Measurements from ENCODE around the gene YBEY.

The YBEY gene

GRCh38 chr21:46264046-46264689 lies 22.0 kb upstream of the YBEY start:
- in situ Hi-C loops (cut with MboI; ENCODE audit: low sequenced_read_pairs): no loop called here

GRCh38 chr21:46264690-46265144 lies 21.4 kb upstream of the YBEY start:
- in situ Hi-C loops (cut with MboI; ENCODE audit: low sequenced_read_pairs): no loop called here

- in situ Hi-C loops (cut with MboI; ENCODE audit: low sequenced_read_pairs): no loop called here
Observed at GRCh38 chr21:46265736-46266525, 20.2 kb upstream of the YBEY start.

DNA sequence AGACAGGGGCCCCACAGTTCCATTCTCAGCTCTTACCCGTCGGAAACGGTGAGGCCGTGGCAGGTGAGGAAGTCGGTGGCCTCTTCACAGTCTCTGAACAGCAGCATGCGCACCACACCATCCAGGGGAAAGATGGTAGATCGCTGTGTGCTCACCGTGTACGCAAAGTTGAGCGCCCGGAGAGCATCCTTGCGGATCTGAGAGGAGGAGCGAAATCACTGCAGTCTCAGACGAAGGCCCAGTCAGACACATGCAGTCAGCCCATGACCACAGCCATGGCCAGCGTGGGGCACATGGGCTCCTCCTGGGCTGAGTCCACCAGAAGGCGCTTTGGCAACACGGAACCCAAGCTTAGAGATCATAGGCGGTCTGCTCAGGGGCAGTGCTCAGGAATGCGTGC lies 19.2 kb upstream of the YBEY start:
- in situ Hi-C loops (cut with MboI; ENCODE audit: low sequenced_read_pairs): no loop called here

- in situ Hi-C loops (cut with MboI; ENCODE audit: low sequenced_read_pairs): no loop called here
Observed at GRCh38 chr21:46268371-46268770, 17.8 kb upstream of the YBEY start.

GRCh38 chr21:46269466-46269865 lies 16.7 kb upstream of the YBEY start:
- in situ Hi-C loops (cut with MboI; ENCODE audit: low sequenced_read_pairs): no loop called here

- in situ Hi-C loops (cut with MboI; ENCODE audit: low sequenced_read_pairs): no loop called here
Observed at GRCh38 chr21:46273341-46273740, 12.8 kb upstream of the YBEY start.

- in situ Hi-C loops (cut with MboI; ENCODE audit: low sequenced_read_pairs): no loop called here
Observed at GRCh38 chr21:46274797-46275390, 11.2 kb upstream of the YBEY start.

DNA sequence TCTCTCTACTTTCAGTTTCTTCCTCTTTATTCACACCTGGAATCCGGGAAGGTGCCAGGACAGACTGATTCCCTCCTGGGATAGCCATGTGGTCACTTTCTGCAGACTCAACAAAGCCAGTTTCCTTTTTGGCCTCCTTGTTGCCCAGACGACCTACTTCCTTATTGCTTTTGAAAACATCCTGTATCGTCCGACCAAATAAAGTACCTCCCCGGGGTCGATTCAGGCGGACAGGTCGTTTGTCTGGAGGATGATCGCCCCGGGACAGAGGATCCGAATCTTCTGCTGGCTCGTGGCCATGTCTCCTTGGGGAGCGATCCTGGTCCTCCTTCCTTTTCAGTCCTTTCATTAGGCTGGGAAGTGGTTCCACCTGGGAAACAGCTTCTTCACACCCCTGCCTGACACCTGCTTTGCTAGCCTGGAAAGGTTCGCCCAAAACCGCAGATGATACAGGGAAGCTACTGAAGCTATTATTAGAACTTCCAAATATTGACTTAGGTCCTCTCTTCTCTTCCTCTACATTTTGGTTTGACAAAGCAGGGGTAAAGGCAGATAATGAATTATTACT lies 2.0 kb upstream of the YBEY start:
- in situ Hi-C loops (cut with MboI; ENCODE audit: low sequenced_read_pairs): no loop called here

DNA sequence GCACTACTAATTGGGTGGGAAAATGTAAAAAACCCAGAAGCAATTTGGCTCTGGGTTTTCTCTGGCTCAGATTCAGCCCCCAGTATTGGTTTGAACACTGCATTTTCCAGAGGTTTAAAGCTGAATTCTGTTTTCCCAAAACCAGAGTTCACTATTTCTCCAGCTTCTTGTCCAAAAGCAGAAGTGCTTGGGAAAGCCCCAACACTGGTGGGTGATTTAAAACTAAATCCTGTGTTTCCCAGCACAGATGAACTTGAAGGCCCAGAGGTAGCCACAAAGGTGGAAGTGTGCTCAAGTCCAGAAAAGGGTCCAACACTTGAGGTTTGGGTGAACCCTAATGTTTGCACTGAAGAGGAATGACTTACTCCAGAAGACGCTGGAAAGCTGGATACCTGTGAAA lies 1.4 kb upstream of the YBEY start:
- in situ Hi-C loops (cut with MboI; ENCODE audit: low sequenced_read_pairs): no loop called here

DNA sequence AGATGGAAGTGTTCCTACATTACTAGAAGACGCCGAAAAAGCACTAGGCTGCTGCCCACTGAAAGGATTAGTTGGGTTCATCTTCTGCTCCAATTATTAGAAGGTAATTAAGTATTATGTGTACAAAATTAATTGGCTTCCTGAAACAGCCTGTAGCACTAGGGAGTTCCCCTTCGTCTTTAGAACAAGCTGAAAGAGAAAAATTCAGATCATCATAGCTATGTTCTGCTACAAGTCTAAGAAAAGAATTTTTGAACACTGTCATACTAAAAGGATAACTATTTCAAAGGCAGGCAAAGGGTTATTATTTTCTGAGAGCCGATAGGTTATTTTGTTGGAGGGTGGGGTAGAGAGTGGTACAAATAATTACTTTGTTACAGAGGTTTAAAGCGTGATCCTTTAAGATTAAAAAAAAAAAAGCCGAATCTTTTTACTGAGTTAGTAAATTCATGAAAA lies 908 bp upstream of the YBEY start, which contains the start of gene MCM3AP:
TSS of gene MCM3AP (minus strand) at position 406 of the 456 bp plus-strand sequence. CDS start at position 81, 325 bp downstream.
- in situ Hi-C loops (cut with MboI; ENCODE audit: low sequenced_read_pairs): no loop called here

DNA sequence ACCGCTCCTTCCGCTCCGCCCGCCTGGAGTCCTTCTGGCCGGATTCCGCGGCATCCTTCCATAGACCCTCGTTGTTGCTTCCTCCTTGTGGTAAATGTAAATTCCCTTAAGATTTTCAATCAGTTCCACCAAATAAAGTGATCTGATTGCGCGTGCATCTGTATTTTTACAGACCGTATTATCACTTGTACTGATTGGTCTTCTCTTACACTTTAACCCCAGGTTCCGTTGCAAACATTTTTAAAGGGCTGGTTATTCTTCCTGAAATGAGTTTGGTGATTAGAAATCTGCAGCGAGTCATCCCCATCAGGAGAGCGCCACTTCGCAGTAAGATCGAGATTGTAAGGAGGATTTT lies 483 bp downstream of the YBEY start:
- in situ Hi-C loops (cut with MboI; ENCODE audit: low sequenced_read_pairs): no loop called here

GRCh38 chr21:46287541-46287940 lies 1.4 kb downstream of the YBEY start:
- in situ Hi-C loops (cut with MboI; ENCODE audit: low sequenced_read_pairs): no loop called here

DNA sequence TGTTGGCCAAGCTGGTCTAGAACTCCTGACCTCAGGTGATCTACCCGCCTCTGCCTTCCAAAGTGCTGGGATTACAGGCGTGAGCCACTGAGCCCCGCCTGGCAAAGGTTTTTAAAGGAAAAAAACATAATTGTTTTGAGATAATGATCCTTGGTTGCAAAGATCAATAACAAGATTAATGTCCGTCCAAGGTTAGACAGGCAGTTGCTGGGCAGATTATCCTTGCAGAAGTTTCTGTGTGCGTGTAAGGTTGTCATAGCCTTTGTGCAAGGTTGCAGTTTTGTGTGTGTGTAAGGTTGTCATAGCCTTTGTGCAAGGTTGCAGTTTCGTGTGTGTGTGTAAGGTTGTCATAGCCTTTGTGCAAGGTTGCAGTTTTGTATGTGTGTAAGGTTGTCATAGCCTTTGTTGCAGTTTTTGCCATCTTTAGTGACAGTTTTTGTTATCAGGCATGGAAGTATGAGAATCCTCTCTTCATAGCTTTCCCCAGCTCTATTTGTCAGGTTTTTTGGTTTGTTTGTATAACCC lies 3.6 kb downstream of the YBEY start:
- in situ Hi-C loops (cut with MboI; ENCODE audit: low sequenced_read_pairs): no loop called here

GRCh38 chr21:46291561-46291960 lies 5.4 kb downstream of the YBEY start:
- in situ Hi-C loops (cut with MboI; ENCODE audit: low sequenced_read_pairs): no loop called here

DNA sequence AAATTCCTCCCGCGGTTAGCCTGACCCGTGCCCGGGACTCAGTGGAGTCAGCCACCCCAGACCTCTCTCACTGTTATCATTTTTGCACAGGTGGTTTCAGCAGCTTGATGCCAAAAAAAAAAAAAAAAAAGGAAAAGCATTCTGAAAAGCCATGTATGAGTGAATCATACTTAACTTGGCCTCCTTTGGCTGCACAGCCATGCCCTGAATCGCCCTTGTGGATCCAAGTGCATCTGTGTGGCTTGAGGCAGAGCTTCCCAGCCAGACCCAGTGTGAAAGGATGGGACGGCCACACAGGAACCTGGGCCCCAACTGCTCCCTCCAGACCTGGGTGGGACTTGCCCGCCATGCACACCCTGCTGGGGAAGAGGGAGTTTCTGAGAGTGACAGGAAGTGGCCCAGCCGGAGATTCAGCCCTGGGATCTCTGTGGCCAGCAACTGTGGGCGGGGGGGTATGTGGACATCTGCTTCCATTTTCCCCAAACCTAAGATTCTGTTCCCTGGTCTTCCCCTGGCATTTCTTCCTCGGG lies 8.6 kb downstream of the YBEY start:
- in situ Hi-C loops (cut with MboI; ENCODE audit: low sequenced_read_pairs): no loop called here

- in situ Hi-C loops (cut with MboI; ENCODE audit: low sequenced_read_pairs): no loop called here
Observed at GRCh38 chr21:46295177-46295770, 9.1 kb downstream of the YBEY start.

DNA sequence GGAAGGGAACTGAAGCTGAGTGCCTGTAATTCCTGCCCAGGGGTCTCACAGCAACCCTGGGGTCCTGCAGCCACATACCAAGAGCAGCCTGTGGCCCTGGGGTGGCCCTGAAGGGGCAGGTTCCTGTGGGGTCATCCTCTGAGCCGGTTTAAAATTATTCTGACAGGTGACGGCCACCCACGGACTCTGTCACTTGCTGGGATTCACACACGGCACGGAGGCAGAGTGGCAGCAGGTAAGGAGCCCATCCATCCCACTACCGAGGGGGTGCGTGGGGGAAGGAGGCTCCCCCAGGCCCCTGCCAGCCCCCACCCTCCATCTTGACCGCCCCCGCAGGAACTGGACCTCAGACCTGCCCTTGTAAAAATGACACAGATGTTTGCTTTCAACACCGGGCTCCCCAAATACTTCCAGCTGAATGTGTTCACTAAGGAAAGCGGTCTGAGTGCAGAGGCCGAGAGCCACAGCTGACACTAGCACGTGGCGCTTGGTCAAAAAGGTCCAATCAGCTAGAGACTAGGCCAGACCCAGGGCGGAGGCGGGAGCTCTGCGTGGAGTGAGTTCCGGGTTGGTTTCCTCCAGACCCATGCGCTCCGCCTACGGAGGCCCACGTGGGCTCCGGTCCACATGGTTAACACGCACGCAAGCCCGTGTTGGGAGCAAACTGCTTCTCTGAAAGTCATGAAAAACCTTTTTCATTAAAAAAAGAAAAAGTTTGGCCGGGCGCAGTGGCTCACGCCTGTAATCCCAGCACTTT lies 10.0 kb downstream of the YBEY start:
- in situ Hi-C loops (cut with MboI; ENCODE audit: low sequenced_read_pairs): no loop called here

DNA sequence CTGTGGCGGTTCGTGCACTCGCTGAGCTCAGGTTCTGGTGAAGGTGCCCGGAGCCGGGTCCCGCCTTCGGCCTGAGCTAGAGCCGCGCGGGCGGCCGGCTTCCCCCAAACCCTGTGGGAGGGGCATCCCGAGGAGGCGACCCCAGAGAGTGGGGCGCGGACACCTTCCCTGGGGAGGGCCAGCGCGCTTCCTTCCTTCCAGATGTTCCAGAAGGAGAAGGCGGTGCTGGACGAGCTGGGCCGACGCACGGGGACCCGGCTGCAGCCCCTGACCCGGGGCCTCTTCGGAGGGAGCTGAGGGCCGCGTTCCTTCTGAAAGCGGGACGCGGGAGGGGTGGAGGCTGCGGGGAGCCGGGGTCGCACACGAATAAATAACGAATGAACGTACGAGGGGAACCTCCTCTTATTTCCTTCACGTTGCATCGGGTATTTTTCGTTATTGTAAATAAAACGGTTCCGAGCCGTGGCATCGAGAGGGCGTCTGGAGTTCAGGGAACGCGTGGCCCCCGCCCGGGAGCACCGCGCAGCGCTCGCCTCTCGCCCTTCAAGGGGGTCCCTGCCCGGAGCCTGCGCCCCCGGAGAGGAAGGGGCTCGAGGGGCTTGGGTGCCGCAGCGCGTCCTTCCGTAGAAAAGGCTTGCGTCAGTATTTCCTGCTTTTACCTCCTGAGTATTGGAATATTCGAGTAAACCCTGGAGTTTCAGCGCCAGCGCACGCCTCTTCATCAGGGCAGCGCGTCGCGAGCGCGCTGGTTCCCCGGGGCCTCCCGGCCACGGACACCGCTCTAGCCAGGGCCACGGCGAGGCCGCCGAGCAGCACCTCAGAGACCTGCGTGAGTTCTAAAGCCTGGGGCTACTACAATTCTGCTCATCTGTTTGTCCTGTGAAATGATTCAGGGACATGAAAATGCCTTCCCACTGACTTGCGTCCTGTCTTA lies 11.5 kb downstream of the YBEY start:
- in situ Hi-C loops (cut with MboI; ENCODE audit: low sequenced_read_pairs): no loop called here
